Activated T-cell treated with anti-CD3 and anti-CD28 coated beads for 48 hours (primary cell): ENCODE results near the gene DLGAP1.

Experiments used
- DNase-seq: peaks from one replicate; pipeline ENCODE4 v3.0.0-alpha.2; 2020; ENCODE audit warnings: low read depth

The DLGAP1 gene

DNA sequence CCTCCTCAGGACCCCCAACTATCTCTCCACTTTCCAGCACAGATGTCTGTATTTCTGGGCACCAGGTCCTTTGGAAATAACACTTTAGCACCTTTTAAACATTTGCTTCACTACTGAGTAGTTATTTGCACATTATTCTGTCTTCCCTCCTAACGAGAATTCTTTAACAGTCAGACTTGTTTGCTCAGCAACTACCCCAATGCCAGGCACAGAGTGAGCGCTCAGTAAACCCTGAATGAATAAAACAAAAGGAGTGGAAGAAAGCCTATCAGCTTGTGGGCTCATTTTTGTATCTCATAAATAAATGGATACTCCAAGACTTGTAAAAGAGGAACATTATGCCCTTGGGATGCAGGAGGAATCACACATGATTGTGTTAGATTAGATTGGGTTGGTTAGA is 554.8 kb downstream of the DLGAP1 start:
- no peak for DNase-seq

DNA sequence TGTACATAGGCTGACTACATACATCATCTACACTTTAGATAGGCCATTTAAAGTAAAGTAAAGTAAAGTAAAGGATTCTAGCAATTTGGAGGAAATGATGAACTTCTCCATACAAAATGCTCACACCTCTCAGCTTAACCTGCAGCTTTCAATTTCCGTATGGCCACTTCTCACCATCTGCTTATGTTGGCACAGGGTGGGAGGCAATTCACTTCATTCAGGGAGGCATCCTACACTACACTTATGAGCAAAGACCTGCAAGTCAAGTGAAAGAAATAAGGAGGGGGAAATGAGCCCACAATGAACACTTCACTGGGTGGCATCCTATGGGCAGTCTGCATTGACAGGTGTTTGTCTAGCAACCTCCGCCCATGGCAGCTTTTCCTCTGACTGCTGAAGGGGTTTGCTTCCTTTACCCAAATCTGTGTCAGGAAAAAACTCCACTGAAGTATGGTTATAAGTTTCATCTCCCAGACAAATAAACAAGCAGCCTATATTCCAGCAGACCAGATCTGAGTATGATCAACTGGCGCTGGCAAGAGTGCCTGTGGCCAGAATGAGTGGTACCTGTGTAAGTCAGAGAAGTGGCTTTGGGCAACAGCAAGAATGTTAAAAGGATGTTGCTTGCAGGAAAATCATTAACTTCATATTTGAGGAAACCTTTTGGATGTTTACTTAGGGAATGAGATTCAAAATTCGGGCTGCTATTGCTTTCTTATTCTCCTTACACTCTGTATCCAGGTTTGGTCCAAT is 556.1 kb downstream of the DLGAP1 start:
- no peak for DNase-seq

DNA sequence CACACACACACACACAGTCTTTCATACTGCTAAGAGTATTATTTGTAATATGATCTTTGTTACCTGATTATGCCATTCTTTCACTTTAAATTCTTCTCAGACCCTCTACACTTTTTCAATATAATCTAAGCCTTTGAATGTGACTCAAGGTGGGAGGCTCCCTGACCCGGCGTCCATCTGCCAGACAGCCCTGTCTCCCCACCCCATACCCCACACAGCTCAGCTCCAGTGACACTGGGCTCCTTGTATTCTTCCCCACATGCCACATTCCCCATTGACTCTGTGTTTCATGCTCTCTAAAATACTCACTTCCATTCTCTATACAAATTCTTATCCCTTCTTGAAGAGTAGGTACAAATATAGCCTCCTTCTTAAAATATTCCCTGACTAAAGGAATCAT is 563.0 kb downstream of the DLGAP1 start:
- DNase-seq = no peak

DNA sequence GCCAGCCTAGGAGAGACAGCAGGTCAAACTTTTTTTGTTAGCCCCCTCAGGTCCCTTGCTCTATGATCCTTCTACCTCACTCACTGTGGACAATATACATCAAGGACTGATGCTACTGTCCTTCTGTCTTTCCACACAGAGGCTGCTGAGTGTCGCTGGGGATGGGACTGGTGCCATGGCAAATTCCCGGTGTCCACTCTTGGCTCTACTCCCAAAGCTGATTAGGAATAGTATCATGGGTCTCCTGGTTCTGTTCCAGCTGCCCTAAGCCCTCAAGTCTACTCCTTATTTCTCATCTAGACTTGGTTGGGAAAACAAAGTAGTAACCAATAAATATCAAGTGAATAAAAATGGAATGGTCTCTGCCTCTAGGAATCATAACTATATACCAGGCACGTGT is 563.9 kb downstream of the DLGAP1 start:
- DNase-seq = no peak

DNA sequence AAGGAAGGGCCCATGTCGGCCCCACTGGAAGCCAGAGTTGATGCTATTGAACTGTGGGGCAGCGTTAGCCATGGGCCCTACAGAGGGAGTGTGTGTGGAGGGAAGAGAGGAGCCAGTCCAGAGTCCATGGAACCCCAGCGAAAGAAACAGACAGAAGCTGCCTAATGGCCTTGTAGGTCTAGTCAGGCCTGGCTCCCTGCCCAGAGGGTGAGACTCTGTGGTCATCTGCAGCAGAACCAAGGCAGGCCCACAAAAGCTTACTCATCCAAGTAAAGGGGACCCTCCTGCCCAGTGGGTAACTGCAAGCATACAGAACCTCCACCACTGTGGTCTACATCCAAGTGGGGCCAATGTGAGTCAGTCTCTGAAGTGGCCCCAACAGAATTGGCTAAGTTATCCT is 565.3 kb downstream of the DLGAP1 start:
- DNase-seq = no peak

DNA sequence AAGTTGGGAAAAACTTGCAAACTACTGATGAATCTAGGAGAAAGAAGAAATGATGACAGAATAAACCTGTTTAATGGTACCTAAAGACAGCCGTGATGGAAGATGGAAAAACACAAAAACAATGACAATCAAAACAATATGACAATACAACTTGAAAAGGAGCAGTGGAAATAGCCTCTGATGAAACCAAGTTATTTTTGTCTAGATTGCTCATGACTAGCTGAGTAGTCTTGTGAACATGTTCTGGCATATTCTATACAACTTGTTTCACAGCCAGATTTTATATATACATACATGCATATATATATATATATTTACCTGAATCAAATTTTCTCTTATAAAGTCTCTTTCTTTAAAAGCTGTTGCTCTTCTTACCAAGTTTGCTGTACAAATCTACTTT is 566.0 kb downstream of the DLGAP1 start:
- no peak for DNase-seq

DNA sequence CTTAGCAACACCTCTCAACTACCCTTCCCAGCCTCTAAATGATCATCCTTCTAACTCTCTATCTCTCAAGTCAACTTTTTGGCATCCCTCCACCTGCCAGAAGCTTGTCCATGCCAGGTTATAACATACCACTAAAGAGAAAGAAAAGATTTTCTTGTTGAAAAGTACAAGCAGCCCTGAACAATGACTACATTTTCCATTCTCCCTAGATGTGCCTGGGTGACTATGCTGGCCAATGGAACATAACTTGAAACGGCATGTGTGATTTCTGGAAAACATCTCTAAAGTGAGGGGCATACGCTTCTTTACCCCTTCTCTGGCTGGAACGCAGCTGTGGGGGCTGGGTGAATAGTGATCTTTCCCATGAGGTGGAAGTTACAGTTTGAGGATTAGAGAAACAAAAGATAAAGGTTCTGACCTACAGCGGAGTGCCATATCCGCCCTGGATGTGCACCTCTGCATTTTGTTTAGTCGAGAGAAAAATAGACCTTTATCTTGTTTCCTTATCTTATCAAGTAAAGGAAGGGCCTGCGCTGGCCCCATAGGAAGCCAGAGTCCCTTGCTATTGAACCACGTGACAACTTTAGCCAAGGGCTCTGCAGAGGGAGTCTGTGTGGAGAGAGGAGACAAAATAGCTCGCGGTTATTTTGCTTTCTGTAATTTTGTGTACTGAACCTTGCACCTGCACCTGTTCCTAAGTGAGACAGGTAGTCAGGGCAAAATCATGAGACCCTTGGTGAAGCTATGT is 568.4 kb downstream of the DLGAP1 start:
- DNase-seq = no peak

DNA sequence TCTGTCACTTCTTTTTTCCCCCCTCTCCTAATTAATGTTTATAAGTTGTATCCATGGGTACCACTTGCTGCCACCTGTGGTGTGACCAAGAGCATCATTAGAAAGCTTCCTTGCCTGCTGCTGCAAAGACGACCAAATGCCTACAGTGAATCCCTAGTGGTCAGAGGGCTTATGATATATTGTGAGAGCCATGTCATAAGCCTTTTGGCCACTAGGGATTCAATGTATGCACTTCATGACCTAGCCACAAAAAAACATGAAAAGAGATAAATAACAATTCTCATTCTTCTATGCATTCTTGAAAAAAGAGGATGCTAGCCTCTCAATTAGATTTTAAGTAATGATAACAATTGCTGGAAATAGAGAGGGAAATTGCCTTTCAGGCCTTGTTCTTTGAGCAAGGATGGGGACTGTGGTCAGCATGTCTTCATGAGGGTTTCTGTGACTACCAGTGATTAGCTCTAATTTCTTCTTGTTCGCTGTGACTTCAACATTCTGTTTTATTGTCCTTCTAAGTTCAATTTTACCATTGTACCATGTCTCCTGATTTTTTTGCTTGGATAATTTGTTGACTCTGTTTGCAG is 569.8 kb downstream of the DLGAP1 start:
- DNase-seq = no peak

DNA sequence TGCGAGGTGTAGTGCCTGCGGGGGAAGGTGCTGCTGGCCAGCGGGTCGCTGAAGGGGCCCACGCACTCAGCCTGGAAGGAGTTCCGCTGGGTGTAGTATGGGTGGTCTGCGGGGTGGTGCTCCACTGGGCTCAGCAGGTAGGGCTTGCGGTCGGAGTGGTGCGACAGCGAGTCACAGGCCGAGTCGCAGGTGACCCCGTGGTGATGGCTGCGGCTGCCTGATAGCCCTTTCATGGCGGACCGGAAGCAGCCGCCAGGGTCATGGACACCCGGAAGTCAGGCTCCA is 575.3 kb downstream of the DLGAP1 start:
- DNase-seq = no peak

DNA sequence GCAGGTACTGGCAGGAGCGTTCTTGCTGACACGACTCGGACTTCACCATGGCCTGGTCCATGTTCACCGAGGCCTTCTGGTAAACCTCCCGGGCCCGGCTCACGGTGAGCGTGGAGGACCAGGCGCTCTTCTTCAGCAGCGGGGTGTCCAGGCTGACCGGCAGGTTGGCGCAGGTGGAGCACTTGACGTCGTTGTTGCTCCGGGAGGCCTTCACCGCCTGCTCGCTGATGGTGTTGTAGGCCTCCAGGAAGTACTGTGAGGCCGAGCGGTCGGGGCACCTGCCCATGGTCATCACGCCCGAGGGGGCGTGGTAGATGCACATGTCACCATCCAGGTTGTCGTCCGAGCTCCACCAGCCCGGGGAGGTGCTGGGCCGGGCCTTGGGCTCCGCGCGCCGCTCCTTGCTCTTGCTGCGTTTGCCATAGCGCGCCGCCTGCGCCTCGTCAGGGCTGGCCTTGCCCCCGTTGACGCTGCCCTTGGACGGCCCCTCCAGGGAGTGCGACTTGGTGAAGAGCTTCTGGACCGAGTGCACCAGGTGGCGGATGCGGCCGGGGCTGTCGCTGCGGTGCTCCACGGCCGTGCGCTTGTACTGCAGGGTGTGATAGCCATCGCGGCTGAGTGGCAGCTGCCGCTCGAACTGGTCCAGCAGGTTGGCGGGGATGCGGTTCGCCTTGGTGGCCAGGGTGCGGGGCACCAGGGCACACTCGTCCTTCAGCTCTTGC is 575.8 kb downstream of the DLGAP1 start:
- DNase-seq = no peak

DNA sequence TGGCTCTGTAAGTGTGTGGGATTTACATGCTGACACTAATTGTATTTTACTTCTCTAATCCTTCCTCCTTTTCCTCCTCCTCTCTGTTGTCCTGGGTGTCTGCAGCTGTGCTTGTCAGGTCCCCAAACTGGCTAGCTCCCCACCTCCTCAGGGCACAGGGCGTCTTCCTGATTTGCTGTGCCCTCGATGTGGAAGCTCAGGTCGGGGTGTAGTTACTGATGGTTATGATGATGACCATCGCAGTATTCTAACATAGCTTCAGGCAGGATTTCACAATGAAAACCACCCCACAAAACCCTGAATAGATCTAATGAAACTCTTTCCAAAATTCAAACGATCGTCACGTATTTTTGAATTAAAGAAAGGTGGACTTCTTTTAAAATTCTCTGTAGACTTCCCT is 576.7 kb downstream of the DLGAP1 start:
- no peak for DNase-seq

DNA sequence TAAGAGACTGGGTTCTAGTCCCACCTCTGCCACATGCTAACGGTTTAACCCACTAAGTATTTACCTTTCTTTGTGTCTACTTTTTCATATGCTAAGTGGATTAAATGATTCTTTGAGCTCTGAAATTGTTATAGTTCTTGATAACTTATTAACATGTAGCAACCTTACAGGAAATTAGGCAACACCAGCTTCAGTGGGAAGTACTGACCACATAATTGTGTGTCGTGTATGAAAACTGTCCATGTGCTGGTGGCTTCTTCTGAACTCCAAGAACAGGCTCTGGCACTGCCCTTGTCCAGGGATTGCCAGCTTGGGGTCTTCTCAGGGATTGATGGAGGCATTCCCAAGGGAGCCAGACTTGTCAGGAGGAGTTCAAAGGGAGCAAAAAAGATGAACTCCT is 577.4 kb downstream of the DLGAP1 start:
- DNase-seq = no peak

DNA sequence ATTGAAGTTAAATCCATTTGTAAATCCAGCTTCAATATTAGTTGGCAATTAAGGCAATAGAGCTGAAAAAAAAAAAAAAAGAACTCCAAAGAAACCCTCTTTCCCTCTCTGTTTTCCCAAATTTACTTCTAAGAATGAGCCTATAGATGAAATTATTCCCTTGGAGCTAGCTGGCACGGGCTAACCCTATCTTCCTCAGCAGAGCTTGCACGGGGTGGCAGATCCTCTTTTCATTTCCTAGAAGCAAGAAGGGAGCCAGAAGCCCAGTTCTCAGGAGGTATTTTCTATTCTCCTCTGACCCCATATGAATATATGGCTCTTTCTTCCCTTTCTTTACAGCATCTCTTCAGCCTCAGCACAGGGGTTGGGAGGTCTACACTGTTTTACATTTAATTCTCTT is 579.1 kb downstream of the DLGAP1 start:
- no peak for DNase-seq

DNA sequence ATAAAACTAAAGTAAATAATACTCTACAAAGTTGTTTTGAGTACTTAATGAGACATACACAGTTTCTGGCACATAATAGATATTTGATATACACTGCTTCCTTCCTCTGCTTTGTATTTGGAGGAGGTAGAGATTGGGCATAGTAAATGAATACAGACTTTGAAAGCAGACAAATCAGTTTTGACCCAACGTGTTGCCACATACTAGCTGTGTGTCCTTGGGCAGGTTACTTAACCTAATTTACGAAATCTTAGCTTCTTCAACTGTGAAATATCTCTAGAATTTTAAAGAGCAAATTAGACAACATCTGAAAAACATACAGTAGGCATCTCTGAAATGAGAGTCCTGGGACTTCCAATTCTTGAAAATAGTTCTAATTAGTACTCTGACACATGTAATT is 579.7 kb downstream of the DLGAP1 start:
- DNase-seq = no peak

DNA sequence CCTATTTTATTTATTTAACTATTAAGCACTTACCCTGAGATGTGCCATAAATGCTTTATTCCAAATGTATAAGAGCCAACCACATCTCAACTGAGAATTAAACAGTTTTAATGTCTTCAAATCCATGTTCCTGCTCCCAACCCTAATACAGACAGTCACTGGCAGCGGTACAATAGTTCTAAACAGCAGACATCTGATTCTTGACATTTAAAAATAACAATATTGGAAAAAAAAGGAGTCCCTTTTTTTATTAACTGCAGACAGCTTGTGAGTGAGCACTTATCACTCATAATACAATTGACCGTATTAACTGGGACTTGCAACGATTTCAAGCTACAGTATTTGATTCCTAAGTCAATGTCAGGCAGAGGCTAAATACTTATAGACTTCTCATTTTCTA is 580.5 kb downstream of the DLGAP1 start:
- no peak for DNase-seq

DNA sequence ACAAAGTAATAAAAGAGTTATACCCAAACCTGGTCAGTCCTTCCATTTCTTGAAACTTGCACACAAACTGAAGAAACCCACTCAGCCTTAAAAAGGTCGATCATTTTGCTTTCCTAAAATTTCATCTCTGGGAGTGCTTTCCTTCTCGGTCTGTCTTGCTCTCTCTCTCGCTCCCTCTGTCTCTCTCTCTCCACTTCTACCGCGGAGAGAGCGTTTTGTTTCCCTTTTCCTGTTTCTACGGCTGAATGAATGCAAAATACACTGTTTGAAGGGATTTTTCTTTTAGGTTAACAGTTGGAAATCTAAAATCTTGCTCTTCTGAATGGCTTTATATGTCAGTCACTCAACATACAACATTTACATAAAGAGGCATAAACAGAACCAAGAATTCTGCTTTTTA is 581.0 kb downstream of the DLGAP1 start:
- no peak for DNase-seq

DNA sequence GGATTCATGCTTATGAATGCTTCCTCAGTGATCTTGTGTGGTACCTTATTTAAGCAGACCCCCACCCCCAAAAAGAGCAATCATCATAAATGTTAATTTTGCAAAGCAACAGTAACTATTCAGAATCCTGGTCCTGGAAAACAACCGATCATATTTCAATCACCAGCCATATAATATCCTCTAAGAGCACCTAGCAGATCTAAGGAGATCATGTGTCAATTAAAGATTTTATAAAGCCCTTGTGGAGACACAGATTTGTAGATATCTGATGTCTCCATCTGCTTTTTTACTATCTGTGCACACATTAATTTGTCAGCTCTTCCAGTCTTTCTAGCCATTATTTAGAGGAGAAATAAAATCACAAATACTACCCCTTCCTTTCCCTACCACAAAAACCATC is 581.4 kb downstream of the DLGAP1 start:
- DNase-seq = no peak

DNA sequence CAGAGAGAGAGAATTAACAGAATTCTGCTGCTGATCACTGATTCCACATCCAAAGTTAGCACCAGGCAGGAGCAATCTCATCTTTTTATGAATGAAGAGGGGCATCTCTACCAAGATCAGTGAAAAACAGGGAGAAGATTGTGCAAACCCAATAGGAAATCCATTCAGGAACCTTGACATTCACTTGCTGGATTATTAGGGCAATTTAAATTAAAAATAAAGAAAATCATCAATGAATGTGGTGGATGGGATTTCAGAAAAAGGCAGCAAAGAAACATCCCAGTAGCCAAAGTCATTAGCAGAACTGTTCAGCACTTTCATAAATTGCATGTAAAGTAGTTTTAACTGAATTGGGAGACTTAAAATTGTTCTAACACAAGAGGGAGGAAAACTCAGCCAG is 581.9 kb downstream of the DLGAP1 start:
- DNase-seq = no peak

DNA sequence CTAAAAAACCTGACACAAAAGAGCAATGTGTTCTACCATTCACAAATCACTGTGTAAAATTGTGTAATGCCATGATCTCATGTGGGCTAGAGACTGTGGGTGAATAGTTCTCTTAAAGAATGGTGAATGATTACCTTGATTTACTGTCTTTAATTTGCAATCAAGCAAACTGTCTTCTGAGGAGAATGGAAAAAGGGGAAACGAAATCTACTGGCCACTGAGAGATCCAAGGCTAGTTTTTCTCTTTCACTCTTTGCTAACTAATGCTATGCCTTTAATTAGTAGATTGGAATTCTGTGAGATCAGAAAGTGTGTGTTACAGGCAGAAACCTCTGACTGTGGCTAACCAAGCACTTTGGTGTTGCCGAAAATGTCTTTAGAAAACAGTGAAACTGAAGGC is 582.5 kb downstream of the DLGAP1 start:
- DNase-seq = no peak

DNA sequence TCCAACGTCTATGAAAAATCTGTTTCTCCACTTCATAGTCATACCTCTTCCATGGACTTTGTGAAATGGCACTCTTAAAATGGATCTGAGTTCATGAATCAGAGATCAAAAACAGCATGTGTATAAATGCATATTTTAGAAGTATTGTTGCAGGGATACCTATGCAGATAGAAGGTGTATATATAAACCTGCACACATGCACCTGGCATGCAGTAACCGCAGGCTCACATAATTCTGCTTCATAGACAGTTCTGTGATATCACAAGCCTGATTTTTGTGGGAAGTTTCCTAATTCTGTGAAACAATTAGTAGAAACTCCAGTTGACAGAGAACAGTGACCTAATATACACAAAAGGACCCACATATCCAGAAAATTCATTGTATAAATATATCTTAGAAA is 583.4 kb downstream of the DLGAP1 start:
- DNase-seq = no peak

DNA sequence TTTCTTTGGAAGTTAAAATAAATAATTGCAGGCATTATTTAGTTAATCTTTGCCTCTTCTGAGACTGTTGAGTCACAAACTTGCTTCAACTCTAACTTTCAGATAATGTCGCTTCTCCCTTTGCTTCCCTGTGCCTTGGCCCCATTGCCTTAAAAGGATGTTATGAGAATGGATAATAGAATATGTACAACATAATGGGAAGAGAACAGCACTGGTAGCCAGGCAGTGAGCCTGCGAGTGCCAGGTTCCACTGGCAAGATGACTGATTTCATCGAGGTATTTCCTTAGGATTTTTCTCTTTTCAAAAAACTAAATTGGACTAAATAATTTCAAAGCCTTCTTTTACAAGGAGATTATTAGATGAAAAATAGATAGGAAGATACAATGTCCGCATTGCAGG is 584.2 kb downstream of the DLGAP1 start:
- no peak for DNase-seq

DNA sequence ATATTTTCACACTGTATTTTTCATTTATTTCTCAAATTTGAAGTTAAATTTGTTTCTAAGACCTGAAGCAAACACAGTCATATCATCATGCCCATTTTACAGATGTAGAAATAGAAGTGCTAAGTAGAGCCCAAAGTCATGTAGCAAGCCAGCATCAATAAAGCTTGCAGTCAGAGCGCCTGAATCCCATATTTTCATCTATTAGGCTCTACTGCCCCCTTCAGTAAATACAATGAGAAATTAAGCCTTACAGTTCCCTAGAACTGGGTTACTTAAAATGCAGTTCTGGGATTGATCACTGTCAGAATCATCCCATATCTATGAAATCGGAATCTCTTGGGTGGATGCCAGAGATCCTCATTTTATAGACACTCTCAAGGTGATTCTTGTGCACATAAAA is 585.3 kb downstream of the DLGAP1 start:
- no peak for DNase-seq

DNA sequence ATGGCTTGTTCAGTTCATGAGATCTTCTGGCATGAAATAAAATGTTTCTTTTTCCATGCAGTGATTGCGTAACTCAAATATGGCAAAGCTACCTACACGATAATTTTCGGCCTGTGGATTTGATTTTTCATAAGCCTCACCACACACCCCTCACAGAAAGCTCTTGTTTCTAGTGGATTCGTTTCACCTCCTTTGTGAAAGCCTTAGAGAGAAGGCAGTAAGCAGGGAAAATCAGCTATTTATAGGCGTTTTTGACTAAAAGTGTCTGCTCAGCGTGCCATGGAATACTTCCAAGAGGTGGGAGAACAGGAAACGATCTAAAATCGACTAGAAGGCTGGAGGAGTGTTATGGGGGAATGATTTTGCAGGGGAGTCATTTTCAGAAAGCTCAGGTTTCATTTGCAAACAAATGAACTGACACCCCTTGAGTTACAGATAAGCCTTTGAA is 587.2 kb downstream of the DLGAP1 start:
- DNase-seq = no peak
